Measurements from ENCODE around the gene USH2A.

The USH2A gene

GRCh38 chr1:215583185-215583749, 840.0 kb downstream of the USH2A start:
- no peaks in the 10 kb centered on the region for H3K9me2 ChIP-seq (replicated peaks; ENCODE audit: insufficient read depth, low read length)
- H4K20me1 ChIP-seq (ENCODE audit: low read depth, low read length), result no peaks in the 10 kb centered on the region
- H3K9ac ChIP-seq (ENCODE audit: low read length), result no peak overlapping the region
- H3F3A ChIP-seq (ENCODE audit: insufficient read depth), result no peaks in the 10 kb centered on the region
- no peaks in the 10 kb centered on the region for H3K9me3 ChIP-seq (ENCODE audit: insufficient read depth, low read length)
- H3K27ac ChIP-seq (ENCODE audit: low read depth, low read length), result no peak overlapping the region
- TF ChIP-seq CTCF (IDR thresholded peaks at IDR 0.05; ENCODE audit: insufficient read depth, low read length, poor library complexity, severe bottlenecking), result no peak
- no peak for TF ChIP-seq EZH2phosphoT487 (conservative IDR thresholded peaks at IDR 0.05; ENCODE audit: low read length)
- no peak overlapping the region for H2AFZ ChIP-seq (ENCODE audit: low read depth, low read length, severe bottlenecking)
- H3K4me3 ChIP-seq (ENCODE audit: insufficient read depth, low read length, poor library complexity, severe bottlenecking), result no peak overlapping the region
- no peaks in the 10 kb centered on the region for H3K27me3 ChIP-seq (ENCODE audit: low read length)
- no peak overlapping the region for H3K4me2 ChIP-seq (ENCODE audit: low read depth, low read length, poor library complexity, severe bottlenecking)
- no peaks in the 10 kb centered on the region for H3K79me2 ChIP-seq (ENCODE audit: insufficient read depth, low read length)
- H3K36me3 ChIP-seq (ENCODE audit: low read length), result no peaks in the 10 kb centered on the region

- Histone ChIP-seq H3K27me3 (ENCODE audit: low read length) (no peaks in the 10 kb centered on the region), H3K9me2 (replicated peaks; ENCODE audit: insufficient read depth, low read length) (no peaks in the 10 kb centered on the region), H4K20me1 (ENCODE audit: low read depth, low read length) (no peaks in the 10 kb centered on the region), H3K27ac (ENCODE audit: low read depth, low read length) (no peak overlapping the region), H3K36me3 (ENCODE audit: low read length) (no peaks in the 10 kb centered on the region), H3K4me3 (ENCODE audit: insufficient read depth, low read length, poor library complexity, severe bottlenecking) (no peak overlapping the region), H2AFZ (ENCODE audit: low read depth, low read length, severe bottlenecking) (no peak overlapping the region), H3K9ac (ENCODE audit: low read length) (no peak overlapping the region), H3K4me2 (ENCODE audit: low read depth, low read length, poor library complexity, severe bottlenecking) (no peak overlapping the region), H3K79me2 (ENCODE audit: insufficient read depth, low read length) (no peaks in the 10 kb centered on the region), H3F3A (ENCODE audit: insufficient read depth) (no peaks in the 10 kb centered on the region), H3K9me3 (ENCODE audit: insufficient read depth, low read length) (no peaks in the 10 kb centered on the region)
- no peak for TF ChIP-seq CTCF (IDR thresholded peaks at IDR 0.05; ENCODE audit: insufficient read depth, low read length, poor library complexity, severe bottlenecking)
- TF ChIP-seq EZH2phosphoT487 (conservative IDR thresholded peaks at IDR 0.05; ENCODE audit: low read length), result no peak
These were observed 841.4 kb downstream of the USH2A start for GRCh38 chr1:215581896-215582295.

Data from SU-DHL-6 (cell line).